H9 (cell line): ENCODE results near the gene KIRREL3. TPM values are rescaled to one million over a fixed set of nuclear protein-coding genes. Genes with fewer than 3 reads are reported as not detected.
A peak's percentile ranks its signal among the peaks of the same experiment; 100 is the strongest.

ENCODE experiments used
- DNase-seq: peaks from one replicate; pipeline ENCODE4 v3.0.0-alpha.2; 2017
- H2AFZ ChIP-seq: one replicate; pipeline ENCODE4 v1.6.1; 2013; ENCODE audit warnings: mild to moderate bottlenecking, low read length, control low read depth, moderate library complexity
- H2AK5ac ChIP-seq: 2 replicates; pipeline ENCODE4 v1.6.1; 2013; ENCODE audit warnings: low read length, control low read depth, mixed read lengths; ENCODE audit not compliant: insufficient read length
- H2BK120ac ChIP-seq: one replicate; pipeline ENCODE4 v1.6.1; 2013; ENCODE audit warnings: low read depth, mild to moderate bottlenecking, low read length, control low read depth, inconsistent platforms; ENCODE audit not compliant: poor library complexity, severe bottlenecking
- H2BK12ac ChIP-seq: 2 replicates; pipeline ENCODE4 v1.6.1; 2013; ENCODE audit warnings: low read length, control low read depth, mixed read lengths, low read depth; ENCODE audit not compliant: insufficient read length
- H2BK15ac ChIP-seq: 2 replicates; pipeline ENCODE4 v1.6.1; 2013; ENCODE audit warnings: low read depth, low read length, control low read depth
- H2BK20ac ChIP-seq: one replicate; pipeline ENCODE4 v1.6.1; 2013; ENCODE audit warnings: low read depth, mild to moderate bottlenecking, low read length, control low read depth, inconsistent platforms; ENCODE audit not compliant: poor library complexity, severe bottlenecking
- H2BK5ac ChIP-seq: 2 replicates; pipeline ENCODE4 v1.6.1; 2013; ENCODE audit warnings: low read length, control low read depth, mixed read lengths; ENCODE audit not compliant: insufficient read length
- H3K14ac ChIP-seq: 2 replicates; pipeline ENCODE4 v1.6.1; 2013; ENCODE audit warnings: low read length, control low read depth; ENCODE audit not compliant: insufficient read depth
- H3K18ac ChIP-seq: 2 replicates; pipeline ENCODE4 v1.6.1; 2013; ENCODE audit warnings: low read depth, mild to moderate bottlenecking, mixed read lengths, low read length, control low read depth; ENCODE audit not compliant: insufficient read length
- H3K23ac ChIP-seq: 2 replicates; pipeline ENCODE4 v1.6.1; 2013; ENCODE audit warnings: low read length, control low read depth, mixed read lengths, low read depth; ENCODE audit not compliant: insufficient read length
- H3K23me2 ChIP-seq: 2 replicates; pipeline ENCODE4 v1.6.1; 2013; ENCODE audit warnings: low read depth, mild to moderate bottlenecking, mixed read lengths, low read length, control low read depth; ENCODE audit not compliant: insufficient read length, poor library complexity, severe bottlenecking
- H3K27ac ChIP-seq: 2 replicates; pipeline ENCODE4 v1.5.1; 2013; ENCODE audit warnings: low read length, control low read depth, mixed read lengths, low read depth; ENCODE audit not compliant: insufficient read length
- H3K27me3 ChIP-seq: 2 replicates; pipeline ENCODE4 v1.6.1; 2013; ENCODE audit warnings: low read length, control low read depth, inconsistent platforms; ENCODE audit not compliant: insufficient read depth
- H3K4ac ChIP-seq: 2 replicates; pipeline ENCODE4 v1.6.1; 2013; ENCODE audit warnings: low read depth, mild to moderate bottlenecking, control low read depth, inconsistent platforms, low read length, moderate library complexity
- H3K4me1 ChIP-seq: 2 replicates; pipeline ENCODE4 v1.6.1; 2013; ENCODE audit warnings: low read length, control low read depth, inconsistent platforms; ENCODE audit not compliant: insufficient read depth
- H3K4me2 ChIP-seq: 2 replicates; pipeline ENCODE4 v1.6.1; 2013; ENCODE audit warnings: low read length, control low read depth, mixed read lengths; ENCODE audit not compliant: insufficient read length, insufficient read depth
- H3K56ac ChIP-seq: 2 replicates; pipeline ENCODE4 v1.6.1; 2013; ENCODE audit warnings: low read depth, mild to moderate bottlenecking, mixed read lengths, low read length, control low read depth; ENCODE audit not compliant: insufficient read length
- H3K79me1 ChIP-seq: 2 replicates; pipeline ENCODE4 v1.6.1; 2013; ENCODE audit warnings: low read depth, mild to moderate bottlenecking, moderate library complexity, low read length, control low read depth, inconsistent platforms; ENCODE audit not compliant: insufficient read depth, poor library complexity, severe bottlenecking
- H3K79me2 ChIP-seq: 2 replicates; pipeline ENCODE4 v1.6.1; 2013; ENCODE audit warnings: low read length, control low read depth, inconsistent platforms; ENCODE audit not compliant: insufficient read depth
- H3K9ac ChIP-seq: 2 replicates; pipeline ENCODE4 v1.6.1; 2013; ENCODE audit warnings: low read length, control low read depth, mixed read lengths; ENCODE audit not compliant: insufficient read length; ENCODE audit errors: extremely low read depth
- H3K9me3 ChIP-seq: one replicate; pipeline ENCODE4 v1.6.1; 2013; ENCODE audit warnings: low read depth, low read length, inconsistent platforms; ENCODE audit not compliant: control insufficient read depth
- H3T11ph ChIP-seq: one replicate; pipeline ENCODE4 v1.6.1; 2013; ENCODE audit warnings: mild to moderate bottlenecking, low read length, control low read depth, inconsistent platforms
- H4K20me1 ChIP-seq: one replicate; pipeline ENCODE4 v1.6.1; 2013; ENCODE audit not compliant: control insufficient read depth, insufficient read length, insufficient read depth
- H4K5ac ChIP-seq: 2 replicates; pipeline ENCODE4 v1.6.1; 2013; ENCODE audit warnings: low read depth, mild to moderate bottlenecking, mixed read lengths, low read length, control low read depth; ENCODE audit not compliant: insufficient read length
- H4K8ac ChIP-seq: replicated peaks from 2 replicates; pipeline ENCODE4 v1.6.1; 2013; ENCODE audit warnings: low read length, control low read depth, mixed read lengths, low read depth; ENCODE audit not compliant: insufficient read length
- H4K91ac ChIP-seq: 2 replicates; pipeline ENCODE4 v1.6.1; 2013; ENCODE audit warnings: low read depth, mild to moderate bottlenecking, moderate library complexity, mixed read lengths, low read length, control low read depth; ENCODE audit not compliant: insufficient read length
- H3K27ac Mint-ChIP-seq, 3 experiments: 2 replicates in 2 of 3; 3 replicates in 1 of 3; pipeline ENCODE4 v1.8.0; 2020 to 2021; ENCODE audit warnings: mixed read lengths in 3 of 3, mild to moderate bottlenecking in 1 of 3, moderate library complexity in 1 of 3
- H3K27me3 Mint-ChIP-seq: 2 replicates; pipeline ENCODE4 v1.8.0; 2021; ENCODE audit warnings: low read depth, mild to moderate bottlenecking, moderate library complexity, mixed read lengths
- H3K36me3 Mint-ChIP-seq, 3 experiments: 2 replicates in 2 of 3; 3 replicates in 1 of 3; pipeline ENCODE4 v1.8.0; 2020 to 2021; ENCODE audit warnings: low read depth in 3 of 3, mixed read lengths in 3 of 3; ENCODE audit not compliant: insufficient read depth in 1 of 3
- H3K4me1 Mint-ChIP-seq, 2 experiments: 2 replicates each; pipeline ENCODE4 v1.8.0; 2020; ENCODE audit warnings: mixed read lengths in 2 of 2
- H3K4me3 Mint-ChIP-seq, 2 experiments: 2 replicates in 1 of 2; 3 replicates in 1 of 2; pipeline ENCODE4 v1.8.0; 2020 to 2021; ENCODE audit warnings: mild to moderate bottlenecking in 2 of 2, mixed read lengths in 2 of 2, moderate library complexity in 1 of 2
- H3K9me3 Mint-ChIP-seq, 2 experiments: 2 replicates in 1 of 2; 3 replicates in 1 of 2; pipeline ENCODE4 v1.8.0; 2020; ENCODE audit warnings: mild to moderate bottlenecking in 2 of 2, mixed read lengths in 2 of 2, moderate library complexity in 1 of 2
- CTCF ChIP-seq: fragments of 200-600 bp; sonication (generic); conservative IDR thresholded peaks from 3 replicates; pipeline ENCODE4 v1.8.0; 2021; ENCODE audit warnings: antibody characterized with exemption, mild to moderate bottlenecking
- WGBS: extraction: QIAGEN DNeasy Blood & Tissue Kit; methylation state at CpG from one replicate; pipeline ENCODE4 v1.1.7; 2013; ENCODE audit warnings: missing lambda C conversion rate, low lambda C conversion rate, mixed read lengths; ENCODE audit not compliant: insufficient read length; ENCODE audit errors: extremely low coverage; 5-methylcytosine and 5-hydroxymethylcytosine counted together
- total RNA-seq: library from RNA; stranded (reverse); gene quantifications from 2 replicates; pipeline ENCODE4 v1.2.1, GENCODE V29; 2021

Gene KIRREL3
- total RNA-seq, 1 experiment from 2014 or later, result 0.17 TPM

- Histone ChIP-seq H3K27ac (no peak overlapping the region), H3K4me2 (no peak overlapping the region), H3K9ac (no peak overlapping the region), H2BK5ac (no peak overlapping the region), H2AFZ (no peak overlapping the region), H2BK15ac (no peak overlapping the region), H2BK120ac (no peak overlapping the region), H3K79me1 (no peaks in the 10 kb centered on the region), H2BK20ac (no peak overlapping the region), H3T11ph (no peak overlapping the region), H3K56ac (no peak overlapping the region), H3K27me3 (no peaks in the 10 kb centered on the region), H4K5ac (no peak overlapping the region), H3K18ac (no peak overlapping the region), H3K23me2 (no peaks in the 10 kb centered on the region), H3K14ac (peak overlapping the region; percentile 24; the same call in 1 of the 2 replicates), H2BK12ac (no peak overlapping the region), H4K8ac (no peak overlapping the region), H4K91ac (no peak overlapping the region), H3K4ac (no peak overlapping the region), H3K23ac (no peak overlapping the region), H2AK5ac (no peak overlapping the region), H4K20me1 (no peaks in the 10 kb centered on the region), H3K9me3 (no peaks in the 10 kb centered on the region), H3K79me2 (no peaks in the 10 kb centered on the region), H3K4me1 (no peaks in the 10 kb centered on the region)
- Mint-ChIP-seq H3K9me3 (no peaks in the 10 kb centered on the region; a peak in 1 of 5 replicates), H3K27ac (0 out of 7 replicates have a peak overlapping the region, but pooled peaks of 1 of the 3 experiments have one; percentile 9), H3K27me3 (peaks cover 4% of the 10 kb centered on the region), H3K36me3 (no peaks in the 10 kb centered on the region), H3K4me3 (no peak overlapping the region), H3K4me1 (peaks cover 5 to 25% of the 10 kb centered on the region in 2 experiments)
- TF ChIP-seq CTCF, result no peak
- WGBS, result 100% methylated on average over 3 of the region's 11 CpGs
- no peak for DNase-seq
Observed at GRCh38 chr11:126518972-126519690, 481.4 kb downstream of the KIRREL3 start.
